Forelimb muscle (tissue), 1 donor: Measurements from ENCODE around the gene ANXA4. TPM values are rescaled to one million over a fixed set of nuclear protein-coding genes. Genes with fewer than 3 reads are reported as not detected.
"Not testable (repeated sequence)": the region's sequence is repeated elsewhere in the genome, so short reads cannot be mapped to it uniquely, and the experiment has no call there.

Experiments
- DNase-seq: peaks from one replicate; pipeline ENCODE4 v3.0.0-alpha.2; 2013; ENCODE audit warnings: low read depth
- polyA plus RNA-seq: library from polyadenylated mRNA; unstranded; fragments of 120-200 nt; gene quantifications from one replicate; pipeline ENCODE4 v1.2.1, GENCODE V29; 2013; ENCODE audit not compliant: insufficient read length

Gene ANXA4
- polyA plus RNA-seq, 1 donor: 27.1 TPM

GRCh38 chr2:69753659-69754363 lies 11.9 kb downstream of the ANXA4 start:
- DNase-seq: no peak

DNA sequence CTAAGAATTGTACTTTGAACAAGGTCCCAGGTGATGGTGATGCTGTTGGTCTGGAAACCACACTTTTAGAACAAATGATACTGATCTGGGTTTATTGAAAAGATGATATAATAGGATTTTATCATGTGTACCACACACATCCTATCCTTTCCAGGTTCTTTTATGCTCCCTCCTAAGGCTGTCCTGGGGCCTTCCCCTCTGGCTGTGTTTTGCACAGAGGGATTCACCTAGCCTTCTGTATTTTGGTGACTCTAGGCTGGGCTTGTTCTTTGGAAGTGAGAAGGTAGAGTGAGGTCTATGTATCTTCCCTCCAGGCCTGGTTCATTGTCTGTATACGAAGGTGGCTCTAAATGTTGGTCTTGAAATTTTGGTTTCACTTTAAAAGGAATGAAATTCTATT lies 12.7 kb downstream of the ANXA4 start:
- DNase-seq: no peak

DNA sequence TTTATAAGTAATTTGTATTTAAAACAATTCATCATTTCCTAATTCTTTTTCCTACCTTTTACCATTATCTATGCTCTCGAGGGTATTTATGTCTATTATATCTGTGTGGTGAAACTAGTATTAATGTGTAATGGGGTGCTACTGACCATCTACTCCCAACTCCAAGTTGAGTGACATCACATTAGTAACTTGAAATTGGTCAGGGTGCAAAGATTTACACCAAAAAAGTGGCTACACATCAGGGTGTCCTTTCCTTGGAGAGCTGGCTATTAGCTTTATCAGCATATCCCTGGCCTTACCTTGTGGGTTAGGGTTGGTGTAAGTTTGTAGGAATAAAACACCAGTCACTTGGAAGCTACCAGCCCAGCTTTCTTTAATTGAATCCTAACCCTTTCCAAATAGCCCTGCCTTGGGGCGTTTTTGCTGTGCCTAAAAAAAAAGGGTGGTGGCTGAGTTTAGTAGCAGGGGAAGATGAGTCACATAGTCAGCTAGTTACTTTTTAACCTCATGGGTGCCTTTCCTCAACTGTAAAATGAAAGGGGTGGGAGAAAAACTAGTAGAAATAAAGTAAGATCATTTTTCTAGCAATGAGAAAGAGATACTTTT lies 14.0 kb downstream of the ANXA4 start:
- no peak for DNase-seq

- DNase-seq: no peak
Observed at GRCh38 chr2:69762025-69762424, 20.1 kb downstream of the ANXA4 start.

- no peak for DNase-seq
Observed at GRCh38 chr2:69762513-69763494, 20.9 kb downstream of the ANXA4 start.

GRCh38 chr2:69763831-69764230 lies 21.9 kb downstream of the ANXA4 start:
- not testable (repeated sequence) for DNase-seq

- no peak for DNase-seq
Observed at GRCh38 chr2:69764286-69765095, 22.6 kb downstream of the ANXA4 start.

- no peak for DNase-seq
Observed at GRCh38 chr2:69765096-69765380, 23.1 kb downstream of the ANXA4 start.

DNA sequence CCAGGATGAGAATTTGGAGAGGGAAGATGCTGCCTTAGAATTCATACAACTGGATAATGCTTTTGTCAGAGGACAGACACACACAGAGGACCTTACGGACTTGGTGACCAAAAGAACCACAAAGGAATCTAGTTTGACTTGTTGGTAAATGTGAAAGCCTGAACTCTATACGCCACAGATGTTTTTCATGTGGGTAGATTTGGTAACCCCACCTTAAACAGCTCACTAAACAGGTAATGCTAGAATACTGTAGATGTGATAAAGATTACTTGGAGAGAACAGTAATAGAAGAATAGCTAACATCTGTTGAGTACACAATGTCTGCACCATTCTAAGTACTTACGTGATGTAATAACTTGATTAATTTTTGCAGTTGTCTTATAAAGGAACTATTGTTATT lies 24.1 kb downstream of the ANXA4 start:
- no peak for DNase-seq

DNA sequence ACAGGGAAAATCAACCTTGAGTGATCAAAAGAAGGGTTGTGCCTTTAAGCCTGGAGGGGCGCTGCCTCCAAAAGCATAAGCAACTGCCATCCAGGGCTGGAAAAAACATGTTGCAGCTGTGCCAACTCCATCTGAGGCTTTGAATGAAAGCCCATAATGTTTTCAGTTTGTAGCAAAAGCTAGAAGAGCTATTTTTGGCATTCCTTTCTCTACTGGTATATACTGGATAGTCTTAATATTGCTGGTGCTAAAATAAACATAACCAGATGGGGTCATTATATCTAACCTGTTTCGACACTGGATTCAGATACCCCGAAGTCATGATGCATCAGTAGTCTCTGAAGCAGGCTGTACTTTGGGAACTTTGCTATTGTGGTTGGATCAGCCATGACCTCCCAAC lies 25.1 kb downstream of the ANXA4 start:
- no peak for DNase-seq

- DNase-seq: no peak
Observed at GRCh38 chr2:69768235-69768634, 26.3 kb downstream of the ANXA4 start.

DNA sequence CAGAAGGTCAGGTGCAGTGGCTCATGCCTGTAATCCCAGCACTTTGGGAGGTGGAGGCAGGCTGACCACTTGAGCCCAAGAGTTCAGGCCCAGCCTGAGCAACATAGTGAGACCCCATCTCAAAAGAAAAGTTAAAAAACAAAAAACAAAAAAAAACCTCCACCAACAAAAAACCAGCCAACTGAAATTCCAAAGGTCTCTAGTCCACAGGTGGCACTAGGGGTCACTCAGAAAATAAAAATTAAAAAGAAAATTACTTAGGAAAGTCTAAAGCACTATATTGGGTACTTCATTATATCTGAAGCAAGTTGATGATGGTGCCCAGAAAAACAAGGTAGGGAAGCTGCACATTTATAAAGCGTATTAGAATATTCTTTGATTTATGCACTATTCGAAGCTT lies 26.9 kb downstream of the ANXA4 start:
- DNase-seq: no peak

DNA sequence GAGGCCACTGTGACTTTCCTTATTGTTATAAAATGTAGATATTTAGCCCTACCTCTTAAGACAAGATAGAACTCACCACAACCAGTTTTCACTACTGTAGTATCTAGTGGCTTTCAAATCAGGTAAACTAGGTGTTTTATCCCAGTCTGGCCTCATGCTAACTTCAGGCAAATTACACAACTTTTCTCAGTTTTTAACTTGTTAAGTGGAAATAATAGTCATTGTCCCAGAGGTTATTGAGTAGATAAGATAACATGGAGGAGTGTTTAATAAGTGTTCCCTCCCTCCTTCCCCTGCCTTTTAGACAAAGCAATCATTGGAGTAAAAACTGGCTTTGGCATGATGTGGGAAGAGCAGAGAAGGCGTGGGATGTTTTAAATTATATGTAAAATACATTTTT lies 27.3 kb downstream of the ANXA4 start:
- DNase-seq: no peak

DNA sequence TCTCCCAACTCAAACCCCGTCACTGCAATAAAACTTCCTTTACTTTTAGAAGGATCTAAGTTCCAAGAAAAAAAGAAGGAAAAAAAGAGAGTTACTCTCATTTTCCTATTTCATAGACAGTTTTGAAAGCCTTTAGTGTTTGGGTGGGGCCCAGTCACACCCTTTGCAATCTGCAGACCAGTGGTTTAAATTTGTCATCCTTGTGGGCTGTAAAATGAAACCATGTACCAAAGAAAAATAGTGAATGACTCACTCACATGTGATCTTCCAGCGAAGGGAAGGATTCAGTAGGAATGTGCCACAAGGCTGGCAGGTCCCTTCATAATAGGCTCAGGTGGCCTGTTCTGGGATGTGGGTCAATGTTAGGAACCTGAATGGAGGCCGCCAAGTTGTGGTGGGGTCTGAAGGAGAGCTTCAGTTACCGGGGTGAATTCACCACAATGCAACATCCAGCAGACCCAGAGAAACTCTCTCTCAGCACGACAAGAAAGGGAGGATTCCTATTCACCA lies 28.3 kb downstream of the ANXA4 start:
- no peak for DNase-seq

GRCh38 chr2:69770747-69771146 lies 28.8 kb downstream of the ANXA4 start:
- DNase-seq: no peak

DNA sequence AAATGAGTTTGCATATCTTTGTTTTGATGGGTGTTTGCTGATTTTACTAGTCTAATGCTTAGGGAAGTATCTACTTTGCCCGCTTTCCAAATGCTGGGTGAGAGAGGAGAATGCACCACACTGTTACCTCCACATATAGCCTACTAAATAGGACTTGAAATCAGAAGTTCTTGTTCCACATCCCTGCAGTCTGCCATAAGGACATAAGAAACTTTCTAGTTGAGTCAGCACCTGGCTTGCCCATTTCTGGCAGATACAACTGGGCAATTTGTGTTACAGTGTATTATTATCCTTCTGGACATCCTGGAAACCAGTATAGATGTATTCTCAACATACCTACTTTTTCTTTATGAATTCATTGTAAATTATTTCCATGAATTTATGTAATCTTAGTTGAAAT lies 29.5 kb downstream of the ANXA4 start:
- DNase-seq: no peak

- no peak for DNase-seq
Observed at GRCh38 chr2:69773206-69773605, 31.3 kb downstream of the ANXA4 start.

DNA sequence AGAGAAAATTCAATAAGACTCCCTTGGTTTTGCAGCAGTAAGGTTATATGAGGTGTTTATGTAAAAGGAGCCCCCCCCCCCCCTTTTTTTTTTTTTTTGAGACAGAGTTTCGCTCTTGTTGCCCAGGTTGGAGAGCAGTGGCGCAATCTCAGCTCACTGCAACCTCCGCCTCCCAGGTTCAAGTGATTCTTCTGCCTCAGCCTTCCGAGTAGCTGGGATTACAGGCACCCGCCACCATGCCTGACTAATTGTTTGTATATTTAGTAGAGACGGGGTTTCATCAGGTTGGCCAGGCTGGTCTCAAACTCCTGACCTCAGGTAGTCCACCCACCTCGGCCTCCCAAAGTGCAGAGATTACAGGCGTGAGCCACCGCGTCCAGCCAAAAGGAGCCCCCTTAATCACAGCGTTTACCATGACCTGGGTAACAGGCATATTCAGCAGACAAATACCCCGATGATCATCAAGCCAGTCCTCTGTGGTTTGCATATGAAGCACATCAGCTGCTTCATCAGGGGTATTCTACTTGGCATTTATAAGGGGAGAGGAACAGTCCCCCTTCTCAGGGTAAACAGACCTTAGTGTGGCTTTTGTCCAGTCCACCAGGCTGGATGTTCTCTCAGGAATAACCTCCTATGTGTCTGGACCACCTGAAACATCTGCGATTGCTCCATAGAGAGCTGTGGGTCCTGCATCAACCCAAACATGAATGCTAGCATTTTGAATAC lies 32.5 kb downstream of the ANXA4 start:
- not testable (repeated sequence) for DNase-seq

GRCh38 chr2:69774984-69775982 lies 33.3 kb downstream of the ANXA4 start:
- no peak for DNase-seq
